ENCODE measurements around the gene PHPT1. TPM values are rescaled to one million over a fixed set of nuclear protein-coding genes. Genes with fewer than 3 reads are reported as not detected.
A peak's percentile ranks its signal among the peaks of the same experiment; 100 is the strongest.

Gene PHPT1
- total RNA-seq, 1 donor from 2014 or later, result 349 TPM

DNA sequence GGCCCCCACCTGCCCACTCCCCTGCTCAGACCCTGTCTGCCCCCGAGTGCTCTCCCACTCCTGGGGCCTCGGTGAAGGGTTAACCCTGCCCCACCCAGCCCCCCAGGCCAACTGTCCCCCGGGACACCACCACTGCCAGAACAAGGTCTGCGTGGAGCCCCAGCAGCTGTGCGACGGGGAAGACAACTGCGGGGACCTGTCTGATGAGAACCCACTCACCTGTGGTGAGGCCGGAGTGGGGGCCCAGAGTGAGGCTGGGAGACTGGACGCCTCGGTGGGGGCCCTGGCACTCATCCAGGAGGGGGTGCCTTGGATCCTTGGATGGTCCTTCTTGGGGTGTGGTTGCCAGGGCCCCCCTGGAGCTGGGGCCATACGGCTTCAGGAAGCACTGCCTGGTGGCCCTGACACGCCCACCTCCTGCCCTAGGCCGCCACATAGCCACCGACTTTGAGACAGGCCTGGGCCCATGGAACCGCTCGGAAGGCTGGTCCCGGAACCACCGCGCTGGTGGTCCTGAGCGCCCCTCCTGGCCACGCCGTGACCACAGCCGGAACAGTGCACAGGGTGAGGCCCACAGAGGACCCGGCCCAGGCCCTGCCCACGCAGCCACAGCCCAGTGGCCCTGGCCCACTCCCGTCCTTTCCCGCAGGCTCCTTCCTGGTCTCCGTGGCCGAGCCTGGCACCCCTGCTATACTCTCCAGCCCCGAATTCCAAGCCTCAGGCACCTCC, 5.1 kb downstream of the PHPT1 start:
- H3K36me3 ChIP-seq, result peaks cover 20% of the 10 kb centered on the region
- peaks cover 46% of the 10 kb centered on the region for H3K4me1 ChIP-seq
- peak; percentile 15 for DNase-seq
- no peaks in the 10 kb centered on the region for H3K27me3 ChIP-seq (ENCODE audit: low read depth)
- no peak overlapping the region for H3K4me3 ChIP-seq
- no peak overlapping the region for H3K27ac ChIP-seq (replicated peaks)
- TF ChIP-seq, protein P1, sequence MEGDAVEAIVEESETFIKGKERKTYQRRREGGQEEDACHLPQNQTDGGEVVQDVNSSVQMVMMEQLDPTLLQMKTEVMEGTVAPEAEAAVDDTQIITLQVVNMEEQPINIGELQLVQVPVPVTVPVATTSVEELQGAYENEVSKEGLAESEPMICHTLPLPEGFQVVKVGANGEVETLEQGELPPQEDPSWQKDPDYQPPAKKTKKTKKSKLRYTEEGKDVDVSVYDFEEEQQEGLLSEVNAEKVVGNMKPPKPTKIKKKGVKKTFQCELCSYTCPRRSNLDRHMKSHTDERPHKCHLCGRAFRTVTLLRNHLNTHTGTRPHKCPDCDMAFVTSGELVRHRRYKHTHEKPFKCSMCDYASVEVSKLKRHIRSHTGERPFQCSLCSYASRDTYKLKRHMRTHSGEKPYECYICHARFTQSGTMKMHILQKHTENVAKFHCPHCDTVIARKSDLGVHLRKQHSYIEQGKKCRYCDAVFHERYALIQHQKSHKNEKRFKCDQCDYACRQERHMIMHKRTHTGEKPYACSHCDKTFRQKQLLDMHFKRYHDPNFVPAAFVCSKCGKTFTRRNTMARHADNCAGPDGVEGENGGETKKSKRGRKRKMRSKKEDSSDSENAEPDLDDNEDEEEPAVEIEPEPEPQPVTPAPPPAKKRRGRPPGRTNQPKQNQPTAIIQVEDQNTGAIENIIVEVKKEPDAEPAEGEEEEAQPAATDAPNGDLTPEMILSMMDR (IDR thresholded peaks at IDR 0.05; ENCODE audit: borderline replicate concordance), result no peak
- intact Hi-C loops (cut with micrococcal nuclease), result no loop called here
- H3K9me3 ChIP-seq (replicated peaks), result no peaks in the 10 kb centered on the region

DNA sequence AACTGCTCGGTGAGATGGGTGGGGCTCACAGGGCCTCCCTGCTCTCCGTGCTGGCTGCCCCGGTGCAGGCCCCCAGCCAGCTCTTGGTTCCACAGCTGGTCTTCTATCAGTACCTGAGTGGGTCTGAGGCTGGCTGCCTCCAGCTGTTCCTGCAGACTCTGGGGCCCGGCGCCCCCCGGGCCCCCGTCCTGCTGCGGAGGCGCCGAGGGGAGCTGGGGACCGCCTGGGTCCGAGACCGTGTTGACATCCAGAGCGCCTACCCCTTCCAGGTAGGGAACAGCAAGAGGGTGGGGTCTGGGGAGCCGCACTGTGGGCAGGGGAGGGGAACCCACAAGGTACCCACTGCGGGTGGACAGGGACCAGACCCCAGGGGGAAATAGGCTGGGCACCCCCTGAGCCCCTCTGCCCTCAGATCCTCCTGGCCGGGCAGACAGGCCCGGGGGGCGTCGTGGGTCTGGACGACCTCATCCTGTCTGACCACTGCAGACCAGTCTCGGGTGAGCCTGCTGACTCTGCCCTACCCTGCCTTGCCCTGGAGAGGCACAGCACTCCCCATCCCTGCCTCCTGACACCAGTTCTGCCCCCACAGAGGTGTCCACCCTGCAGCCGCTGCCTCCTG, 5.7 kb downstream of the PHPT1 start:
- Histone ChIP-seq H3K4me3 (no peak overlapping the region), H3K36me3 (peaks cover 19% of the 10 kb centered on the region), H3K27me3 (ENCODE audit: low read depth) (no peaks in the 10 kb centered on the region), H3K9me3 (replicated peaks) (no peaks in the 10 kb centered on the region), H3K4me1 (peaks cover 49% of the 10 kb centered on the region), H3K27ac (replicated peaks) (no peak overlapping the region)
- TF ChIP-seq, protein P1 (IDR thresholded peaks at IDR 0.05; ENCODE audit: borderline replicate concordance), result no peak
- peak; percentile 13 for DNase-seq
- intact Hi-C loops (cut with micrococcal nuclease), result no loop called here

DNA sequence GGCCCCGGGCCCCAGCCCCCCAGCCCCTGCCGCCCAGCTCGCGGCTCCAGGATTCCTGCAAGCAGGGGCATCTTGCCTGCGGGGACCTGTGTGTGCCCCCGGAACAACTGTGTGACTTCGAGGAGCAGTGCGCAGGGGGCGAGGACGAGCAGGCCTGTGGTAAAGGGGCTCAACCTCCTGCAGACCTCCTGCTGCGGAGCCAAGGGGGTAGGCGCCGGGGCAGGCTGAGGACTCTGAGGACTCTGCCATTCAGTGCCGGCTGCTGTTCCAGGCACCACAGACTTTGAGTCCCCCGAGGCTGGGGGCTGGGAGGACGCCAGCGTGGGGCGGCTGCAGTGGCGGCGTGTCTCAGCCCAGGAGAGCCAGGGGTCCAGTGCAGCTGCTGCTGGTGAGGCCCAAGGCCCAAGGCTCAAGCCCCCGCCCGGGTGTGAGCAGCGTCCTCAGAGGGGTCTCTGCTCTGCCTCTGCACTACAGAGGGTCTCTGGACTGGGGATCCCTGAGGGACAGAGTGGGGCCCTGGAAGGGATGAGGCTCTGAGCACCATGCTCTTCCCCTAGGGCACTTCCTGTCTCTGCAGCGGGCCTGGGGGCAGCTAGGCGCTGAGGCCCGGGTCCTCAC, 6.4 kb downstream of the PHPT1 start:
- H3K27ac ChIP-seq (replicated peaks), result no peak overlapping the region
- peaks cover 15% of the 10 kb centered on the region for H3K36me3 ChIP-seq
- H3K4me1 ChIP-seq, result peaks cover 43% of the 10 kb centered on the region
- H3K27me3 ChIP-seq (ENCODE audit: low read depth), result no peaks in the 10 kb centered on the region
- H3K9me3 ChIP-seq (replicated peaks), result no peaks in the 10 kb centered on the region
- DNase-seq, result peak; percentile 14
- no peak overlapping the region for H3K4me3 ChIP-seq
- TF ChIP-seq, protein P1 (IDR thresholded peaks at IDR 0.05; ENCODE audit: borderline replicate concordance), result no peak
- intact Hi-C loops (cut with micrococcal nuclease), result no loop called here

DNA sequence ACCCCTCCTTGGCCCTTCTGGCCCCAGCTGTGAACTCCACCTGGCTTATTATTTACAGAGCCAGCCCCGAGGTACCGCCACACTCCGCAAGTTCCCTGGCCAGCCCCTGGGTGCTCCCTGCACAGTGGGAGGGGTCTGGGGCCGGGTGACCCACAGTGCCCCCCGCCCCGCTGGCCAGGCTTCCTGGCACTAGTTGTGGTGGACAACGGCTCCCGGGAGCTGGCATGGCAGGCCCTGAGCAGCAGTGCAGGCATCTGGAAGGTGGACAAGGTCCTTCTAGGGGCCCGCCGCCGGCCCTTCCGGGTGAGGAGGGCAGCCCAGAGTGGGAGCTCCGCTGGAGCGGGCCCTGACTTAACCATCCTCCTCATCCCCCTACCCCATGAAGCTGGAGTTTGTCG, 6.9 kb downstream of the PHPT1 start:
- DNase-seq, result peak; percentile 12
- intact Hi-C loops (cut with micrococcal nuclease), result no loop called here
- peaks cover 15% of the 10 kb centered on the region for H3K36me3 ChIP-seq
- H3K4me1 ChIP-seq, result peaks cover 38% of the 10 kb centered on the region
- TF ChIP-seq, protein P1 (IDR thresholded peaks at IDR 0.05; ENCODE audit: borderline replicate concordance), result no peak
- H3K27ac ChIP-seq (replicated peaks), result no peak overlapping the region
- no peak overlapping the region for H3K4me3 ChIP-seq
- H3K9me3 ChIP-seq (replicated peaks), result no peaks in the 10 kb centered on the region
- H3K27me3 ChIP-seq (ENCODE audit: low read depth), result no peaks in the 10 kb centered on the region

DNA sequence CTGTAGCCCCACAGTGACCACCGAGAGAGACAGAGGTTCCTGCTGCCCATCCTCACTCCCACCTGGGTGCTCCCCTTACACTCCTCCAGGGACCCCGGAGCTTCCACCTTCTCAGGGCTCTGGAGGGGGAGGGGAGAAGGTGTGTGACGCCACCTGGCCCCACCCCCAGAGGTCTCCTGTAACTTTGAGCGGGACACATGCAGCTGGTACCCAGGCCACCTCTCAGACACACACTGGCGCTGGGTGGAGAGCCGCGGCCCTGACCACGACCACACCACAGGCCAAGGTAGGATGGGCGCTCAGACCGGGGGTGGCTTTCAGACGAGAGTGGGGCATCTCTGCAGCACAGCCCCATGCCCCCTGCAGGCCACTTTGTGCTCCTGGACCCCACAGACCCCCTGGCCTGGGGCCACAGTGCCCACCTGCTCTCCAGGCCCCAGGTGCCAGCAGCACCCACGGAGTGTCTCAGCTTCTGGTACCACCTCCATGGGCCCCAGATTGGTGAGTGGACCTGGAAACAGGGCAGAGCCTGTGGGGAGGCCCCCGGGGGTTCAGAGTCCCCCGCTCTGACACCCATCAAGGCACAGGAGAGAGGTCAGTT, 7.4 kb downstream of the PHPT1 start:
- Histone ChIP-seq H3K4me3 (no peak overlapping the region), H3K4me1 (peaks cover 32% of the 10 kb centered on the region), H3K36me3 (peaks cover 15% of the 10 kb centered on the region), H3K27ac (replicated peaks) (no peak overlapping the region), H3K27me3 (ENCODE audit: low read depth) (no peaks in the 10 kb centered on the region), H3K9me3 (replicated peaks) (no peaks in the 10 kb centered on the region)
- intact Hi-C loops (cut with micrococcal nuclease), result no loop called here
- TF ChIP-seq, protein P1 (IDR thresholded peaks at IDR 0.05; ENCODE audit: borderline replicate concordance), result no peak
- peak; percentile 13 for DNase-seq

Data from left ventricle myocardium inferior (tissue), 1 donor.